Measurements from ENCODE around the gene PPP1R27.

DNA sequence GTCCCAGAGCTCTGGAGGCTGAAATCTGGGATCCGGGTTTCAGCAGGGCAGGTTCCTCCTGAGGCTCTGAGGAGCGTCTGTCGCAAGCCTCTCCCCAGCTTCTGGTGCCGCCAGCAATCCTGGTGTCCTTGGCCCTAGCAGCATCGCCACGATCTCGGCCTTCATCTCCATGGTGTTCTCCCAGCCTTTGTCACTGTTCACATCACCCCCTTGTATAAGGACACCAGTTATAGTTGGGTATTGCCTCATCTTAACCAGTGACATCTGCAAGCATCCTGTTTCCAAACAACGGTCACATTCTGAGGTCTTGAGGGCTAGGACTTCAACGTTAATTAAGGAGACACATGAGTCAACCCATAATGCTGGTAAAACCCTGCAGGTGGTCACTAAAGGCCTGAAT lies 2.8 kb upstream of the PPP1R27 start:
- no peak for TF ChIP-seq POLR2A (IDR thresholded peaks at IDR 0.05)
- TF ChIP-seq, protein P1, sequence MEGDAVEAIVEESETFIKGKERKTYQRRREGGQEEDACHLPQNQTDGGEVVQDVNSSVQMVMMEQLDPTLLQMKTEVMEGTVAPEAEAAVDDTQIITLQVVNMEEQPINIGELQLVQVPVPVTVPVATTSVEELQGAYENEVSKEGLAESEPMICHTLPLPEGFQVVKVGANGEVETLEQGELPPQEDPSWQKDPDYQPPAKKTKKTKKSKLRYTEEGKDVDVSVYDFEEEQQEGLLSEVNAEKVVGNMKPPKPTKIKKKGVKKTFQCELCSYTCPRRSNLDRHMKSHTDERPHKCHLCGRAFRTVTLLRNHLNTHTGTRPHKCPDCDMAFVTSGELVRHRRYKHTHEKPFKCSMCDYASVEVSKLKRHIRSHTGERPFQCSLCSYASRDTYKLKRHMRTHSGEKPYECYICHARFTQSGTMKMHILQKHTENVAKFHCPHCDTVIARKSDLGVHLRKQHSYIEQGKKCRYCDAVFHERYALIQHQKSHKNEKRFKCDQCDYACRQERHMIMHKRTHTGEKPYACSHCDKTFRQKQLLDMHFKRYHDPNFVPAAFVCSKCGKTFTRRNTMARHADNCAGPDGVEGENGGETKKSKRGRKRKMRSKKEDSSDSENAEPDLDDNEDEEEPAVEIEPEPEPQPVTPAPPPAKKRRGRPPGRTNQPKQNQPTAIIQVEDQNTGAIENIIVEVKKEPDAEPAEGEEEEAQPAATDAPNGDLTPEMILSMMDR (IDR thresholded peaks at IDR 0.05): no peak
